Measurements from ENCODE around the gene RSRP1.
"Not testable (repeated sequence)": the region's sequence is repeated elsewhere in the genome, so short reads cannot be mapped to it uniquely, and the experiment has no call there.

Gene RSRP1

GRCh38 chr1:25255706-25256577, 8.7 kb upstream of the RSRP1 start:
- DNase-seq: no peak

GRCh38 chr1:25253911-25254310, 6.7 kb upstream of the RSRP1 start:
- no peak for DNase-seq

GRCh38 chr1:25247829-25248754, 838 bp upstream of the RSRP1 start:
- DNase-seq: no peak

GRCh38 chr1:25246600-25247023, 642 bp downstream of the RSRP1 start:
- no peak for DNase-seq

GRCh38 chr1:25245809-25246599, 1.2 kb downstream of the RSRP1 start:
- peak; percentile 50 for DNase-seq

GRCh38 chr1:25245393-25245792, 1.9 kb downstream of the RSRP1 start:
- DNase-seq: no peak

- DNase-seq: no peak
Measured at GRCh38 chr1:25243907-25244306, 3.3 kb downstream of the RSRP1 start.

GRCh38 chr1:25239681-25240541, 7.3 kb downstream of the RSRP1 start:
- peak; percentile 88 for DNase-seq

GRCh38 chr1:25238046-25238445, 9.2 kb downstream of the RSRP1 start:
- DNase-seq: no peak

GRCh38 chr1:25236261-25236660, 11.0 kb downstream of the RSRP1 start:
- DNase-seq: not testable (repeated sequence)

- DNase-seq: not testable (repeated sequence)
Measured at GRCh38 chr1:25235411-25235810, 11.8 kb downstream of the RSRP1 start.

- DNase-seq: peak; percentile 69
Measured at GRCh38 chr1:25232866-25233784, 14.1 kb downstream of the RSRP1 start.

GRCh38 chr1:25232027-25232865, 15.0 kb downstream of the RSRP1 start, which contains the start of gene SYF2:
Gene SYF2 (minus strand): TSS chr1:25232502. CDS start chr1:25232467, 35 bp downstream.
- DNase-seq: peak; percentile 85

GRCh38 chr1:25223471-25223870, 23.8 kb downstream of the RSRP1 start:
- DNase-seq: no peak

- DNase-seq: no peak
Measured at GRCh38 chr1:25222606-25223005, 24.6 kb downstream of the RSRP1 start.

- DNase-seq: no peak
Measured at GRCh38 chr1:25220666-25221065, 26.6 kb downstream of the RSRP1 start.

GRCh38 chr1:25219661-25220251, 27.5 kb downstream of the RSRP1 start:
- no peak for DNase-seq

- no peak for DNase-seq
Measured at GRCh38 chr1:25217598-25218232, 29.5 kb downstream of the RSRP1 start.

- no peak for DNase-seq
Measured at GRCh38 chr1:25217015-25217414, 30.2 kb downstream of the RSRP1 start.
